AG09309 (cell line): ENCODE results near the gene DGAT2L6.

Source experiments
- DNase-seq: peaks from one replicate; pipeline ENCODE4 v3.0.0-alpha.2; 2010; ENCODE audit warnings: low read depth
- H3K4me3 ChIP-seq: 2 replicates; pipeline ENCODE4 v1.5.1; 2011; ENCODE audit warnings: mild to moderate bottlenecking, low read depth, low read length, moderate library complexity; ENCODE audit not compliant: control insufficient read depth
- CTCF ChIP-seq: IDR thresholded peaks from 2 replicates; pipeline ENCODE4 v1.5.1; 2011; ENCODE audit warnings: mild to moderate bottlenecking, low read depth, low read length, inconsistent platforms; ENCODE audit not compliant: insufficient read depth, control insufficient read depth; ENCODE audit errors: missing control alignments

The DGAT2L6 gene

GRCh38 chrX:70244881-70245280, 67.6 kb downstream of the DGAT2L6 start:
- no peak for TF ChIP-seq CTCF
- no peak overlapping the region for H3K4me3 ChIP-seq
- DNase-seq = no peak

GRCh38 chrX:70247252-70247651, 70.0 kb downstream of the DGAT2L6 start:
- H3K4me3 ChIP-seq = no peak overlapping the region
- no peak for TF ChIP-seq CTCF
- DNase-seq = no peak

- no peak overlapping the region for H3K4me3 ChIP-seq
- no peak for DNase-seq
- TF ChIP-seq CTCF = no peak
These were observed 75.2 kb downstream of the DGAT2L6 start for GRCh38 chrX:70252491-70252890.

- H3K4me3 ChIP-seq = no peak overlapping the region
- DNase-seq = no peak
- no peak for TF ChIP-seq CTCF
These were observed 76.2 kb downstream of the DGAT2L6 start for GRCh38 chrX:70253377-70254062.

GRCh38 chrX:70254063-70254400, 76.7 kb downstream of the DGAT2L6 start:
- no peak for DNase-seq
- H3K4me3 ChIP-seq = no peak overlapping the region
- TF ChIP-seq CTCF = no peak

GRCh38 chrX:70254909-70255308, 77.6 kb downstream of the DGAT2L6 start:
- TF ChIP-seq CTCF = no peak
- H3K4me3 ChIP-seq = no peak overlapping the region
- no peak for DNase-seq
